T-helper 1 cell (primary cell): ENCODE data around the gene PXK.
A peak's percentile ranks its signal among the peaks of the same experiment; 100 is the strongest.

ENCODE experiments used
- DNase-seq, 5 donors: peaks; one replicate each; pipeline ENCODE4 v3.0.0-alpha.2; 2012 to 2020

The PXK gene

GRCh38 chr3:58384381-58385090 is 51.8 kb downstream of the PXK start:
- DNase-seq: no peak

- no peak for DNase-seq
Measured at GRCh38 chr3:58386626-58387365, 54.1 kb downstream of the PXK start.

GRCh38 chr3:58387650-58388546 is 55.2 kb downstream of the PXK start:
- no peak for DNase-seq

- DNase-seq: peak in 1 of 5 donors; percentile 12
Measured at GRCh38 chr3:58388550-58389091, 55.9 kb downstream of the PXK start.

GRCh38 chr3:58391156-58391865 is 58.6 kb downstream of the PXK start:
- DNase-seq: no peak

- no peak for DNase-seq
Measured at GRCh38 chr3:58392181-58392580, 59.5 kb downstream of the PXK start.

GRCh38 chr3:58394339-58394738 is 61.6 kb downstream of the PXK start:
- DNase-seq: no peak

- no peak for DNase-seq
Measured at GRCh38 chr3:58398669-58399333, 66.1 kb downstream of the PXK start.

GRCh38 chr3:58403513-58404109 is 70.9 kb downstream of the PXK start:
- DNase-seq: no peak

- no peak for DNase-seq
Measured at GRCh38 chr3:58404396-58404795, 71.7 kb downstream of the PXK start.

GRCh38 chr3:58408906-58409305 is 76.2 kb downstream of the PXK start:
- DNase-seq: no peak

GRCh38 chr3:58409663-58410062 is 77.0 kb downstream of the PXK start:
- DNase-seq: no peak

GRCh38 chr3:58411036-58411435 is 78.3 kb downstream of the PXK start:
- DNase-seq: no peak

GRCh38 chr3:58411851-58412830 is 79.4 kb downstream of the PXK start:
- no peak for DNase-seq

GRCh38 chr3:58414538-58415197 is 82.0 kb downstream of the PXK start:
- peak in 2 of 5 donors; percentile 38 to 64 for DNase-seq

GRCh38 chr3:58416191-58416590 is 83.5 kb downstream of the PXK start:
- DNase-seq: no peak

- DNase-seq: no peak
Measured at GRCh38 chr3:58417075-58417474, 84.4 kb downstream of the PXK start.

GRCh38 chr3:58418227-58418626 is 85.5 kb downstream of the PXK start:
- no peak for DNase-seq

- no peak for DNase-seq
Measured at GRCh38 chr3:58419780-58420507, 87.3 kb downstream of the PXK start.
